NCI-H2107 treated with DMSO at 0.1 percent for 48 hours (cell line): Measurements from ENCODE around the gene ZMYM4.
"Not testable (repeated sequence)": the region's sequence is repeated elsewhere in the genome, so short reads cannot be mapped to it uniquely, and the experiment has no call there.

Experiments
- DNase-seq: peaks from one replicate; lab custom pipeline; 2025; ENCODE audit not compliant: unreplicated experiment; lab: John Stamatoyannopoulos, UW

The ZMYM4 gene

DNA sequence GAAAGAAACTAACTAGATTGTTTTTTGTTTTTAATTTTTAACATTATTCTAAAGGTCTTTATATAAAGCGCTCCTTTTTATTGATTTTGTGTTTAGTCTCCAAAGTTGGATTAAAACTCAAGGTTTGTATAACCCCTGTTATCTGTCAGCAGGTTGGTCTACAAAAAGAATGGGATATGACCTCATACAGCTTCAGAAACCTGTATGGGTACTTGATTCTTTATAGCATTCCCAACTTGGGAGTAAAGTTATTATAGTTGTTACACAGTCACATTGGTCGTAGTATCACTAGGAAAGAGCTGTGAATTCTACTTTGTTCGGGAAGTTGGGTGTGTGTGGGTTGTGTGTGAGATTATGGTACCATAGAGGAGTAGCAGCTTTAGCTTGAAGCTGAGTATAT lies 52.4 kb downstream of the ZMYM4 start:
- no peak for DNase-seq

DNA sequence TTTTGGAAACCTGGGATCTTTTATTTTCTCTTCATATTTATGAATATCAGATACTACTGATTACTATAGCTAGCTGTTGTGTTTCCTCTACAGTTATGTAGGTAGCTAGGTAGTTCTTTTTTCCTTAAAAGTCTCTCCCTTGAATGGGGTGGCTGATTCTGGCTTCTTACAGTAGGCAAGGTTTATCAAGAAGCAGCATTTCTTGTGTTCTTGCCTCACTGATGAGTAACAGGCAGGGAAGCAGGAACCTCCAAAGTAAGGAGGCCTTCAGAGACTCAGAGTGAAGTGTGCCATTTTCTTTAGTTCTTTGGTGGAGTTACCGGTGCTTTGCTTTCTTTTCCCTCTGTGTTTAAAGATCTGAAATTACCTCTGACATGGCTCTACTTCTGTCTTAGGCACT lies 56.0 kb downstream of the ZMYM4 start:
- no peak for DNase-seq

DNA sequence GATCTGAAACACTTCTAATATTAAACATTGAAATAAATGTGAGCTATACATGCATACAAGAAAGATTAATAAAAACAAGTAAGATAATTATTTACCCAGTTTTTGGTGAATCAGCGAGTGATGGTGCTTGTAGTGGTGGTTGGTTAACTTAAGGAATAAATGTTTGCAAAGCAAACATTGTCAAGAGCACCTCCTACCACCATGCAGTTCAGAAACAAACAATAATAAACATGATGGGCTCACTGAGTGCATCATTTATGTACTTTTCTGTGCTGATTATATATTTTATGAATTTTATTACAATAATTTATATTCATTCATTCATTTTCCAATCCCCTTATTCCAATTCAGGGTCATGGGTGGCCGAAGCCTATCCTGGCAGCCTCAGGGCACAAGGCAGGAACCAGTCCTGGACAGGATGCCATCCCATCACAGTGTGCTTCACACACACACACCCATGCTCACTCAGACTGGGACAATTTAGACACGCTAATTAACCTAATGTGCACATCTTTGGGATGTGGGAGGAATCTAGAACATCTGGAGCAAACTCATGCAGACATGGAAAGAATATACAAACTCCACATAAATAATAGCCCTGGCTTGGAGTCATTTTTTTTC lies 57.8 kb downstream of the ZMYM4 start:
- DNase-seq: no peak

DNA sequence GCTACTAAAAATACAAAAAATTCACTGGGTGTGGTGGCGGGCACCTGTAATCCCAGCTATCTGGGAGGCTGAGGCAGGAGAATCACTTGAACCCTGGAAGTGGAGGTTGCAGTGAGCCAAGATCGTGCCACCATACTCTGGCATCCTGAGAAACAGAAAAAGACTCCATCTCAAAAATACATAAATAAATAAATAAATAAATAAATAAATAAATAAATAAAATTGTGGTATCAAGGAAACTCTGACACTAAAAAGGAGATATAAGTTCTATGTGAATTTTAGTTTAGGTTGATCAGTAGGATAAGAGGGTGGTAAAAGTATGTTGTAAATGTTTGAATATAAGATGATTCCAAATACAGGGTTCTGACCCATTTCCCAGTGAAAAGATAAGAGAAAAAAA lies 63.1 kb downstream of the ZMYM4 start:
- DNase-seq: not testable (repeated sequence)

DNA sequence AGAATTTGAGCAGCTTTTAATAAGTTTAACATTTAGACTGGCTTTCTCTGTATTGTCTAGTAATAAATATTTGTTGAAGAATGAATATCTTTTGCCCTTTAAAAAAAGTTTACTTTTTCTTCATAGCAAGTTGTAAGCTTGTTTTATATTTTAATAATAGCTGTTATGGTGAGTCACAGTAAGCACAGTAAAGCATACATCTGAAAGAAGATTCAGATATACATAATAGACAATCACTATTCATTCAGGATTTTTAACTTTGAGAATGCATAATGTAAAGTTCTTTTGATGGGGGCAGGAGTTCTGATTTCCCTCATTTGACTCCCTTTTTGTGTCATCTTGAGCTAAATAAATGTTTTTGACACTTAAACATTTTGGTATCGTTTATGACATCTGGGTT lies 66.0 kb downstream of the ZMYM4 start:
- no peak for DNase-seq

DNA sequence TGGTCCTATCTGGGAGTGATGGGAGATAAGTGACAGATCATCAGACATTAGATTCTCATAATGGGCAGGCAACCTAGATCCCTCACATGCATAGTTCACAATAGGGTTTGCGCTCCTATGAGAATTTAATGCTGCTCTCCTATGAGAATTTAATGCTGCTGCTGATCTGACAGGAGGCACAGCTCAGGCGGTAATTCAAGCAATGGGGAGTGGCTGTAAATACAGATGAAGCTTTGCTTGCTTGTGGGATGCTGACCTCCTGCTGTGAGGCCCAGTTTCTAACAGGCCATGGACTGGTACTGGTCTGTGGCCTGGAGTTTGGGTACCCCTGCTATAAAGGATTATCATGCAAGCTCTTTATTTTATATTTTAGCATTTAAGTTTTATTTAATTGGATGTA lies 72.0 kb downstream of the ZMYM4 start:
- no peak for DNase-seq

DNA sequence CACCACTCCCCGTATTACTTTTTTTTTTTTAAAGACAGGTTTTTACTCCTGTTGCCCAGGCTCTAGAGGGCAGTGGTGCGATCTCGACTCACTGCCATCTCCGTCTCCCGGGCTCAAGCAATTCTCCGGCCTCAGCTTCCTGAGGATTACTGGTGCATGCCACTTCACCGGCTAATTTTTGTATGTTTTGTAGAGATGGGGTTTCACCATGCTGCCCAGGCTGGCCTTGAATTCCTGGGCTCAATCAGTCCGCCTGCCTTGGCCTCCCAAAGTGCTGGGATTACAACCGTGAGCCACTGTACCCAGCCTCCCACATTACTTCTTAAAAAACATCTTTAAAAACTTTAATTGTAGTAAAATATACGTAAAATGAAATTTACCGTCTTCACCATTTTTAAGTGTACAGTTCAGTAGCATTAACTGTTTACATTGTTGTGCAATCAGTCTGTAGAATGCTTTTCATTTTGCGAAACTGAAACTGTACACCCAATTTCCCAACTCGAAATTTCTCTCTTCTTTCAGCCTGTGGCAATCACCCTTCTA lies 77.0 kb downstream of the ZMYM4 start:
- no peak for DNase-seq

DNA sequence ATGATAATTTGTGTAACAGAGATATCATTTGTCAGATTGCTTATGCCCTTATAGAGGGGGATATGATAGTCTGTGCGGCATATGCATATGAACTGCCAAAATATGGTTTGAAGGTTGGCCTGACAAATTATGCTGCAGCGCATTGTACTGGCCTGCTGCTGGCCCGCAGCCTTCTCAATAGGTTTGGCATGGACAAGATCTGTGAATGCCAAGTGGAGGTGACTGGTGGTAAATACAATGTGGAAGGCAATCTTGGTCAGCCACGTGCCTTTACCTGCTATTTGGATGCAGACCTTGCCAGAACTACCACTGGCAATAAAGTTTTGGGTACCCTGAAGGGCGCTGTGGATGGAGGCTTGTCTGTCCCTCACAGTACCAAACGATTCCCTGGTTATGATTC lies 82.4 kb downstream of the ZMYM4 start:
- no peak for DNase-seq

DNA sequence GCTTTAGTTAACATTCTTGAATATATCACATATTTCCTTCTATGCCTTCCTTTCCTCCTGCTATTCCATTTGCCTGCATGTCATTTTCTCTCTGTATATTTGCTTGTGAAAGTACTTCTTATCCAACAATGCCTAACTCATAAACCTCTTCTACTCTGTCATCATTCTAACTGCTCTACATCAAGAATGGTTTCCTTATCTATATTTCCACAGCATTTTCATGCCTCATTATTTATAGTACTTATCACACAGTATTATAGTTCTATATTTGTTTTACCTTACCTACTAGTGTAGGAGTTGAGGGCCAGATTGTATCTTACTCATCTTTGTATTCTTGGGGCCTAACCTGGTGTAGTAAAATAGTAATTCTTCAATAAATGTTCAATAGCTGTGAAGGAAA lies 91.5 kb downstream of the ZMYM4 start:
- DNase-seq: no peak

DNA sequence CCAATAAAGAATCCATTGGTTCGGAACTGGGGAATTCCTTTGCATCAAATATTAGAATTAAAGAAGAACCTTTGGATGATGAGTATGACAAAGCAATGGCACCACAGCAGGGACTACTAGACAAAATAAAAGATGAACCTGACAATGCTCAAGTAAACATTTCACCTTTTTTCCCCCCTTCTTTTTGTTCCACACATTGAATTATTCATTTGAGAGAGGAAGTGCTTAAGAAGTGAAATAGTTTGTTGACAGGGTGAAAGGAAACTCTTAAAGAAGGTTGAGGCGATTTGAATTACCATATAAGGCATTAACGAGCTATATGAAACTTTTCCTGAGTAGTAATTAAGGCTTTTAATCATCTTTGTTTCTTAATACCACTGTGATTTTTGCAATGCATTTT lies 93.1 kb downstream of the ZMYM4 start:
- no peak for DNase-seq

DNA sequence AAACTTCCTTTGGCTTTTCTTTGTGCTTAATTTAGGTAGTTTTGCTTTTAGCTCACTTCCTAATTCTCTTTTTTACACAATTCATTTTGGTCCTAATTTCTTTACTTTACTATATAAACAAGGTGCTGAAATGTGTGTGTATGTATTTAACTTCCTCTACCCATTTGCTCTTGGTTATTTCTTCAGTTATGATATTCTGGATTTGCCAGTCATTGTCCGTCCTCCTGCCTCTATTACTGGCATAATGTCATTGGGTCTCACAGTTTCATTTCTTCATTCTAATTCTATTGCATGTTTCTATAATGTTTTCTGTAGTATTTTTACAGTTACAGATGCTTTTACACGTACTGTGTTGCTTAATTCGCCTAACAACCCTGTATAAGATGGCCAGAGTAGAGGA lies 96.2 kb downstream of the ZMYM4 start:
- no peak for DNase-seq

DNA sequence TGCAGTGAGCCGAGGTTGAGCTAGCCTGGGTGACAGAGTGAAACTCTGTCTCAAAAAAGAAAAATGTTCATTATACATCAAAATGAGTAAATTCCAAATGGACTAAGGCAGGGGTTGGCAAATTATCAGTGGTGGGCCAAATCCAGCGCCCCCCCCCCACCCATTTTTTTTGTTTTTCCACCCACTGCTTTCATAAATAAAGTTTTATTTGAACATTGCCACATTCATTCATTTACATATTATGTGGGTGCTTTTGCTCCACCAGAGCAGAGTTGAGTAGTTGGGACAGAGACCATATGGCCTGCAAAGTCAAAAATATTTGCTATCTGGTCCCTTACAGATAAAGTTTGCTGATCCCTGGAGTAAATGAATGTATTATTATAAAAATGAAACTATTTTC lies 99.4 kb downstream of the ZMYM4 start:
- no peak for DNase-seq

DNA sequence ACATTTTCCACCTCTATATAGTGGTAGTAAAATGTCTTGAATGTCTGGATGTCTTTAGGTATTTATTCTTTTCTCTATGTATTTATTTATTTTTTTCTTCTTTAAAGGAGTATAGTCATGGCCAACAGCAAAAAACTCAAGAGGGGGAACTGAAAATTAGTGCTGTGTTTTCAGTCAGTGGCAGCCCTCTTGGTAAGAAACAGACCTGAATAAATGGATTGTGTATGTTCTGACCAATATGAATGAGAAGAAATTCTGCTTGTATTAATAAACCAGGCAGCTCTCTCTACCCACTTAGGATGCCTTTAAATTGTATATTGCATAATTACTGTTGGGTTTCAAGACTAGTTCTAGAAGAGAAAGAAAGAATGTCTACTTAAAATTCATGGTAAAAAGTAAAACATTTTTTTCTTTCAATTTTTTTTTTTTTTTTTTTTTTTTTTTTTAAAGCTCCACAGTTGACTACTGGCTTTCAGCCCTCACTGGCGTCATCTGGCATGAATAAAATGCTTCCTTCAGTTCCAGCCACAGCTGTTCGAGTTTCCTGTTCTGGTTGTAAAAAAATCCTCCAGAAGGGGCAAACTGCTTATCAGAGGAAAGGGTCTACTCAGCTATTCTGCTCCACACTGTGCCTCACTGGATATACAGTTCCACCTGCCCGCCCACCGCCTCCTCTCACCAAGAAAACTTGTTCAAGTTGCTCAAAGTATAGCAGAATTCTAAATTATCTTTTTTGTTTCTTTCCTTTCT lies 101.6 kb downstream of the ZMYM4 start:
- no peak for DNase-seq

DNA sequence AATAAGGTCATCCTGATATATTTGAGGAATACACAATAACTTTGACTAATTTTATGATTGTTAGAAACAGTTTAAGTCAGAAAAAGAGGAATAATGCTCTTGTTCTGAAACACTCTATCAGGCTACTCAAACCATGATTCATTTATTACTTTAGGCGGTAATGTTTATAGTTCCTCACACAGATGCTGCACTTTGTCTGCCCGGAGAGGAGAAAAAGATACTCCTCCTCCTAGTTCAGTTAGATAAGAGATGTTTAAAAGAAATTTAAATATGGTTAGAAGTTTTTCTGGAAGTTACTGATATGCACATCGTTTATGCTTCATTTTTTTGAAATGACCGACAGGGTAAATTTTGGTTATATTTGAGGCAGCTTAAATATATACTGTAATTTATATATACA lies 103.0 kb downstream of the ZMYM4 start:
- no peak for DNase-seq

DNA sequence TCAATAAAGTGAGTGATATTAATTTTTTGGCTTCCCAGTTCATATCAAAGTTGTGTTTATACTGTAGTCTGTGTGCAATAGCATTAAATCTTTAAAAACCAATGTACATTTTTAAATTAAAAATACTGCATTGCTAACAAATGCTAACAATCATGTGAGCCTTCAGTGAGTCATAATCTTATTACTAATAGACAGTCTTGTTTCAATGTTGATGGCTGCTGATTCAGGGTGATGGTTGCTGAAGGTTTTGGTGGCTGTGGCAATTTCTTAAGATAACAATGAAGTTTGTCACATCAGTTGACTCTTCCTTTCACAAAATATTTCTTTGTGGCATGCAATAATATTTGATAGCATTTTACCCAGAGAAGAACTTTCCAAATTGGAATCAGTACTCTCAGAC lies 109.0 kb downstream of the ZMYM4 start:
- no peak for DNase-seq

DNA sequence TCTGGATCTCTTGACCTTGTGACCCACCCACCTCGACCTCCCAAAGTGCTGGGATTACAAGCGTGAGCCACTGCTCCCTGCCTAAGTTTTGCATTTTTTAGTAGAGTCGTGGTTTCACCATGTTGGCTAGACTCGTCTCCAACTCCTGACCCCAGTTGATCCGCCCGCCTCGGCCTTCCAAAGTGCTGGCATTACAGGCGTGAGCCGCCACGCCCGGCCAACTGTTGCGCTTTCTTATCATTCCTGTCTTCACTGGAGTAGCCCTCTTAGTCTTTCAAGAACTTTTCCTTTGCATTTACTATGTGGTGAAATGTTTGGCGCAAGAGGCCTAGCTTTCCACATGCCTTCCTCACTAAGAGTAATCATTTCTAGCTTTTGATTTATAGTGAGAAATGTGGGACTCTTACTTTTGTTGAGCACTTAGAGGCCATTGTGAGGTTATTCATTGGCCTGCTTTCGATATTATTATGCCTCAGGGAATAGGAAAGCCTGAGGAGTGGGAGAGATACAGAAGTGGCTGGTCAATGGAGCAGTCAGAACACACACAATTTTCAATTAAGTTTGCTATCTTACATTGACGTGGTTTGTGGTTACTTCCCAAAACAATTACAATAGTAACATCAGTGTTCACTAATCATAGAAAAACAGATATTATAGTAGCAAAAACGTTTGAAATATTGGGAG lies 111.0 kb downstream of the ZMYM4 start:
- no peak for DNase-seq

DNA sequence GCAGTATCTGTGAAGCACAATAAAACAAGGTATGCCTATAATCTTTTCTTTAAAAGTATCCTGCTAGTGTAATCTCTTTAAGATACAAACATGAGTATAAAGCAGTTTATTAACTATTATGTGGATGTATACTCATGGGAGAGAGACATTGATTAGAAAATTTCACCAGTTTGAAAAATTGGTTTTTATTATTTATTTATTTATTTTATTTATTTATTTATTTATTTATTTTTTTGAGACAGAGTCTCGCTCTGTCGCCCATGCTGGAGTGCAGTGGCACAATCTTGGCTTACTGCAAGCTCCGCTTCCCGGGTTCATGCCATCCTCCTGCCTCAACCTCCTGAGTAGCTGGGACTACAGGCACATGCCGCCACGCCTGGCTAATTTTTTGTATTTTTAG lies 111.6 kb downstream of the ZMYM4 start:
- DNase-seq: not testable (repeated sequence)

DNA sequence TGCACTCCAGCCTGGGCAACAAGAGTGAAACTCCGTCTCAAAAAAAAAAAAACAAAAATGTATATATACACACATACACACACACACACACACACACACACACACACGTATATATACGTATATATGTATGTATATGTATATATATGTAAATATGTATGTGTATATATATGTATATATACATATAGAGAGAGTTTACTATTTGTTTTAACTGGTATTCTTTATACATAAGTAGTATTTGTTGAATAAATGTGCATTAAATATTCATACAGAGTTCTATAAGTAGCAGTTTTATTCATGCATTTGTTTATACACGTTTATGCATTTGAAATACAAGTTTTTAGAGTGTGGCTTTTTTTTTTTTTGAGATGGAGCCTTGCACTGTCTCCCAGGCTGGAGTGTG lies 113.6 kb downstream of the ZMYM4 start:
- DNase-seq: no peak

DNA sequence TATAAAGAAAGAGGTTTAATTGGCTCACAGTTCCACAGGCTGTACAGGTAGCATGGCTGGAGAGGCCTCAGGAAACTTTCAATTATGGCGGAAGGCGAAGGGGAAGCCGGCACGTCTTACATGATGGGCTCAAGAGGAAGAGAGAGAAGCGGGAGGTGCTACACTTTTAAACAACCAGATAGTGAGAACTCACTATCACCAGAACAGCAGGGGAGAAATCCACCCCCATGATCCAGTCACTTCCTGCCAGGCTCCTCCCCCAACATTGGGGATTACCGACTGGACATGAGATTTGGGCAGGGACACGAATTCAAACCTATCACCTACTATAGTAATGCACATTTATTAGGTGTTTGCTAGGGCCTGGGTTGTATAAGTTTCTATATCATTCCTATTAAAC lies 117.8 kb downstream of the ZMYM4 start:
- DNase-seq: no peak

DNA sequence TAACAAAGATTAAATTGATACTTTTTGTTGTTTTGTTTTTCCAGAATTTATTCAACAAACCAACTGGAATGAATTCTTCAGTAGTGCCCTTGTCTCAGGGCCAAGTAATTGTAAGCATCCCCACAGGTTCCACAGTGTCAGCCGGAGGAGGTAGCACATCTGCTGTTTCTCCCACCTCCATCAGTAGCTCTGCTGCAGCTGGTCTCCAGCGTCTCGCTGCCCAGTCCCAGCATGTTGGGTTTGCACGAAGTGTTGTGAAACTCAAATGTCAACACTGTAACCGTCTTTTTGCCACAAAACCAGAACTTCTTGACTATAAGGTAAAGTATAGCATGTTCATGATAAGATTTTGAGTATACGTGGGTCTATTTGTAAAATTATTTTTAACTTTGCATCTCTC lies 118.5 kb downstream of the ZMYM4 start:
- DNase-seq: no peak

DNA sequence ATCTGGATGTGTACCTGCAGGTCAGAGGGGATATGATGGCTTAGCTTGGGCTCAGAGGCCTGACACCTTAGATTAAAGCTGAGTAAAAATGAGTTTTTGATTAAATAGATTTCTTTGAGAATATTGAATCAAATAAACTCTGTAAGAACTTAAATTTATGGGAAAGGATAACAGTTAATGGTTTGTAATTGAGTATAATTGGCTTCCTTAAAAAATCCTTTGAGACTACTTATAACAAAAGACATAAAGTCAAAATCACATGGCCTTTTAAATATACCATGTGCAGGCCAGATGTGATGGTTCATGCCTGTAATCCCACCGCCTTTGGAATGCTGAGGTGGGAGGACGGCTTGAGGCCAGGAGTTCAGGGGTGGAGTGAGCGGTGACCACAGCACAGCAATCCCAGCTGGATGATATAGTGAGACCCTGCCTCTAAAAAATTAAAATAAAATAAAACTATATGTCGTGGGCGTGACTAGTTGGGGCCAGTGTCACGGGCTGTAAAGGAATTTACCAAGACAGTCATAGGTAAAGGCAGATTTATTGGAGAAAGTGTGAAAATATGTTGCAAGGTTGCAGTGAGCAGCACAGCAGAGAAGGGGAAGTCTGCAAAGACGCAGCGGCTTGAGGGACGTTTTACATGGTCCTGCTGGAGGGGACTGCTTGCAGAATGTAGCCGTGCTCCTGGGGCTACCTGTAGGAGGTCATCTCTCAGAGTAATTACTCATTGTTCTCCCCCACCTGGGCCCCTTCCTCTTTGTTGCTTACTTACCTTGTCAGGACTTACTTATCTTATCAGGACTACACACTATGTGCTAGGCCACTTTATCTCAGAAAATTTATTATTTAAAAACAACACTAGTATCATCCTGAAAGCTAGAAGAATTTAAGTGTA lies 122.3 kb downstream of the ZMYM4 start:
- no peak for DNase-seq
